GM12891 (cell line): ENCODE measurements around the gene SPO11.

Experiments used
- POLR2A ChIP-seq: IDR thresholded peaks from 2 replicates; pipeline ENCODE4 v1.6.1; 2011; ENCODE audit warnings: low read depth, low read length, control low read depth
- POLR2AphosphoS5 ChIP-seq: IDR thresholded peaks from 2 replicates; pipeline ENCODE4 v1.6.1; 2011; ENCODE audit warnings: low read depth, low read length, control low read depth
- TAF1 ChIP-seq: IDR thresholded peaks from 2 replicates; pipeline ENCODE4 v1.6.1; 2011; ENCODE audit warnings: low read depth, low read length, control low read depth

- TF ChIP-seq TAF1 (no peak), POLR2AphosphoS5 (no peak), POLR2A (no peak)
Measured at GRCh38 chr20:57369596-57369995, 40.0 kb downstream of the SPO11 start.
